Nephron (organoid): ENCODE results near the gene HOXA2.
A peak's percentile ranks its signal among the peaks of the same experiment; 100 is the strongest.

Source experiments
- H3K27ac Mint-ChIP-seq, 3 experiments: 2 replicates each; pipeline ENCODE4 v1.8.0; 2020; ENCODE audit warnings: mixed read lengths in 3 of 3, mild to moderate bottlenecking in 2 of 3, moderate library complexity in 1 of 3
- H3K27me3 Mint-ChIP-seq: 2 replicates; pipeline ENCODE4 v1.8.0; 2021; ENCODE audit warnings: low read depth, mild to moderate bottlenecking, moderate library complexity, mixed read lengths
- H3K36me3 Mint-ChIP-seq: 2 replicates; pipeline ENCODE4 v1.8.0; 2020; ENCODE audit warnings: low read depth, mixed read lengths
- H3K4me1 Mint-ChIP-seq: 2 replicates; pipeline ENCODE4 v1.8.0; 2020; ENCODE audit warnings: mixed read lengths
- H3K4me3 Mint-ChIP-seq, 3 experiments: 2 replicates each; pipeline ENCODE4 v1.8.0; 2020; ENCODE audit warnings: mild to moderate bottlenecking in 3 of 3, mixed read lengths in 3 of 3, moderate library complexity in 2 of 3
- H3K9me3 Mint-ChIP-seq: 2 replicates; pipeline ENCODE4 v1.8.0; 2020; ENCODE audit warnings: mixed read lengths
- TF ChIP-seq, protein P1 (sequence below), 3 experiments: fragments of 200-600 bp; sonication (generic); IDR thresholded peaks; one replicate each; pipeline ENCODE4 v1.5.0; 2021; ENCODE audit warnings: antibody characterized with exemption in 3 of 3; ENCODE audit not compliant: unreplicated experiment in 3 of 3

Gene HOXA2

DNA sequence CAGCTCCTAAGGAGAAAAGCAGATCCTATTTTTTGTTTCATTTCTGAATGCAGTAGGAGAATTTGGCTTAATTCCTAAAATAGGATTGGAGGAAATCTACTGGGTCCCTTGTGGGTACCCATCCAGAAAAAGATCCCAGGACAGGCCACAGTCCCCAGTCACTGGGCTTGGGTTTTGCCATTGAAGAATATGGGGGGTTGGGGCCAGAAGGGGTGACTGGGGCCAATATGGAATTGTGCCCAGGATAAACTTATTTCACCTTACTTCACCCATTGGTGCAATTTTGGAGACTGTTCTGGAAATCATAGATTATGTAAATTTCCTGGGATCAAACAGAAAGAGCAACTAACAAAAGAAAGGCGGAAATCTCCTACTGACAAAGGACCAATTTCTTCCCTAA lies 36.0 kb upstream of the HOXA2 start:
- TF ChIP-seq, protein P1, sequence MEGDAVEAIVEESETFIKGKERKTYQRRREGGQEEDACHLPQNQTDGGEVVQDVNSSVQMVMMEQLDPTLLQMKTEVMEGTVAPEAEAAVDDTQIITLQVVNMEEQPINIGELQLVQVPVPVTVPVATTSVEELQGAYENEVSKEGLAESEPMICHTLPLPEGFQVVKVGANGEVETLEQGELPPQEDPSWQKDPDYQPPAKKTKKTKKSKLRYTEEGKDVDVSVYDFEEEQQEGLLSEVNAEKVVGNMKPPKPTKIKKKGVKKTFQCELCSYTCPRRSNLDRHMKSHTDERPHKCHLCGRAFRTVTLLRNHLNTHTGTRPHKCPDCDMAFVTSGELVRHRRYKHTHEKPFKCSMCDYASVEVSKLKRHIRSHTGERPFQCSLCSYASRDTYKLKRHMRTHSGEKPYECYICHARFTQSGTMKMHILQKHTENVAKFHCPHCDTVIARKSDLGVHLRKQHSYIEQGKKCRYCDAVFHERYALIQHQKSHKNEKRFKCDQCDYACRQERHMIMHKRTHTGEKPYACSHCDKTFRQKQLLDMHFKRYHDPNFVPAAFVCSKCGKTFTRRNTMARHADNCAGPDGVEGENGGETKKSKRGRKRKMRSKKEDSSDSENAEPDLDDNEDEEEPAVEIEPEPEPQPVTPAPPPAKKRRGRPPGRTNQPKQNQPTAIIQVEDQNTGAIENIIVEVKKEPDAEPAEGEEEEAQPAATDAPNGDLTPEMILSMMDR (IDR thresholded peaks at IDR 0.05; ENCODE audit: unreplicated experiment in 3 of 3) = no peak
- peaks cover 86% of the 10 kb centered on the region for H3K4me1 Mint-ChIP-seq
- peaks cover 67% of the 10 kb centered on the region for H3K36me3 Mint-ChIP-seq

DNA sequence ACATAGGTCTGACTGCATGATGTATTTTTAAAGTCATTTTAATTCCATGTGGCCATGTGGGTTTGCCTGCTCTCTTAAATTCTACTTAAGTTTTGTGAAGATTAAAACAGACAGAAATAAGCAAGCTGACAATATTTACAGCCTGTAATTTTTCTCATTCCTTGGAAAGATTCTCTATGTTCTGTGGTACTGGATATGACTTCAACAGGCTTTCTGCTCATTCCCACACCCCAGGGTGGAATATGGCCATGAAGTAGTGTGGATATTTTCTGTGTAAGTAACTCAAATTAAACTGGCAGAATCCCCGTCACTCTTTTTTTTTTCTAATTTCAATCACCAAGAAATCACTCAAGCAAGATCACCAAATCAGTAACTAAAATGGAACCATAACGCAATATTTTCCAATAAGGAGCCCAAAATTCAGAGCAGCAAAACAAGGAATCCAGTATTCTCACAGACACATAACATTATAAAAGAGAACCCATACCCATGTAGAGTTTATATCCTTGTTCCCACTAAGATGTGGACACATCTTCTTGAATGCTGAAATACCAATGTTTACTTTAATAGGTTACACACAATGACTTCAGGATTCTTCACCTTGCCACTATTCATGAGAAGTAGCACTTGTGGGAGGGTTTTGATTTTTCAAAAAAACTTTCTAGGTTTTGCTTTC lies 35.3 kb upstream of the HOXA2 start:
- H3K27ac Mint-ChIP-seq = peak overlapping the region; percentile 89 to 100 (median 99)
- peak overlapping the region; percentile 88 to 98 (median 95) for H3K4me3 Mint-ChIP-seq
- H3K27me3 Mint-ChIP-seq = peaks cover 9% of the 10 kb centered on the region
- H3K36me3 Mint-ChIP-seq = peaks cover 66% of the 10 kb centered on the region
- TF ChIP-seq, protein P1 (IDR thresholded peaks at IDR 0.05; ENCODE audit: unreplicated experiment in 3 of 3) = no peak
- peaks cover 91% of the 10 kb centered on the region for H3K4me1 Mint-ChIP-seq
- H3K9me3 Mint-ChIP-seq = no peaks in the 10 kb centered on the region

More for the DNA sequence above, 36.0 kb upstream of the HOXA2 start:
- Mint-ChIP-seq H3K4me3 (peak overlapping the region; percentile 88 to 98 (median 95)), H3K9me3 (no peaks in the 10 kb centered on the region), H3K27ac (peak overlapping the region; percentile 89 to 100 (median 99)), H3K27me3 (peaks cover 10% of the 10 kb centered on the region)

DNA sequence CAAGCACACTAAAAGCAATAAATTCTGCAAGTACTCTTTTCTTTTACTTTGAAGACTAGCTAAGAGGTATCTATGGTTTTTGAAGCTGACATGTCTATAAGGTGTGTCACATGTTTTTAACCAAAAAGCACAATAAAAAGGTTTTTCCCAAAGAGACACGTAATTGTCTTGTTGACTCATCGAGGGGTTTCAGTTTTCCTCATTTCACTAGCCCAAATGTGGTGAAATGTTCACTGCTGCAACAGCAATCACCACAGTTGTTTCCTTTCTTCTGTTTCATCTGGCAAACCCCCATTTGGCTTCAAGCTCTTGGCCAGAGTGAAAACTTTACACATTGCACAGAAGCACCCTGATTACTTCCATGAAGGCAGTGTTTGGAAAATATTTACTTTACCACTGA lies 31.9 kb upstream of the HOXA2 start:
- TF ChIP-seq, protein P1 (IDR thresholded peaks at IDR 0.05; ENCODE audit: unreplicated experiment in 3 of 3) = no peak
- H3K36me3 Mint-ChIP-seq = peaks cover 36% of the 10 kb centered on the region
- H3K9me3 Mint-ChIP-seq = no peaks in the 10 kb centered on the region
- H3K27ac Mint-ChIP-seq = peak overlapping the region; percentile 89 to 99 (median 92)
- no peaks in the 10 kb centered on the region for H3K27me3 Mint-ChIP-seq
- H3K4me3 Mint-ChIP-seq = peak overlapping the region; percentile 70 to 95 (median 77)
- H3K4me1 Mint-ChIP-seq = peaks cover 82% of the 10 kb centered on the region

DNA sequence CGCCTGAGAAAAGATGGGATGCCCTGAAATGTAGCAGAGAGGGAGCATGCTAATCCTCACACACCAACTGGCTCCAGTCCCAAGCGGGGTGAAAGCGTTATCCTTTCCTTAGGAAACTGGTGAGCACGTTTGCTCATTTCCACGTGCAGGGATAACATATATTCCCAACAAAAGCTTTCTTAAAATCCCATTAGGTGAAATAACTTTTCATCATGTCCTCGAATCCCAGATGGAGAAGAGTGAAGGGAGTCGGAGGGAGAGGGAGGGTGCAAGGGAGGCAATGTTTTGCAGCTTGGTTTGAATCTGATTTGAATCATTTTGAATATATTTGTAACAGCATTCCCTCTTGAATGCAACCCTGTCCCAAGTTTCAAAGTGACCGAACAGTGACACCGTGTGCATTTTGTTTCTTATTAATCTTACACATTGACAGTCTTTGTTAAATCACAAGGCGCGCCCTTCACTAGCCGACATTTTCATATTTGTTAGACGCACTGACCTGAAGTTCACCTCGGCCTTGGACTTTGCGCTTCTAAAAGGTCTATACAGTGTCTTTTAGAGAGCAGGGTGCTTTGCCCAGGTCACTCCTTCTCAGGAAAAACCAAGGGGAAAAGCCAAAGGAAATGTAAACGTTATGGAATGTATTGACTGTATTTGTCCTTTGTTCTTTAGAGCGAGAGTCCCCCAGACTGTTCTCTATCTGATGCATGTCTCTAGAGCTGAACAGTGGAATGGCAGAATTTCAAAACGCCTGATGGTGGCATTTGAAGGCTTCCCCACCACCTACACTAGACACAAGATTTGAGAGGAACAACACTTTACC lies 31.1 kb upstream of the HOXA2 start:
- Mint-ChIP-seq H3K4me1 (peaks cover 84% of the 10 kb centered on the region), H3K9me3 (no peaks in the 10 kb centered on the region), H3K36me3 (peaks cover 36% of the 10 kb centered on the region), H3K4me3 (peak overlapping the region; percentile 70 to 95 (median 77)), H3K27ac (peak overlapping the region; percentile 89 to 99 (median 92)), H3K27me3 (peaks cover 3% of the 10 kb centered on the region)
- TF ChIP-seq, protein P1 (IDR thresholded peaks at IDR 0.05; ENCODE audit: unreplicated experiment in 3 of 3) = no peak

DNA sequence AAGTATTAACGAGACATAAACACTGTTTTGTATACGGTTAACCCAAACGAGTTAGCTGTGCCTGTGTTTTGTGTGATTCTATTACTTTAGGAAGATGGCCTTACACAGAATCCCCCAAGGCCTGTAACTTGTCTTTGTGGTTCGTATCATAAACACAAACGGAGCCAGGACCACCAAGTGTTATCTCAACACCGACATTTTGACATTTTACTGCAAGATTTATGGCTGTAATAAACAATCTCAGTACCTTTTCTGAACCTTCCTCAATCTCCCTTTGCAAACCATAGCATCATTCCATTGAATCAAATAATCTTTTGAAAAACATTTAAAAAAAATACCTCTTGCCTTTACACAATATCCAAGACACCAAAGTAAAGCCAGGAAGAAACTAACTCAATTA lies 30.5 kb upstream of the HOXA2 start:
- Mint-ChIP-seq H3K27ac (peak overlapping the region; percentile 89 to 99 (median 92)), H3K4me3 (peak overlapping the region; percentile 70 to 95 (median 77)), H3K36me3 (peaks cover 39% of the 10 kb centered on the region), H3K4me1 (peaks cover 84% of the 10 kb centered on the region), H3K27me3 (peaks cover 3% of the 10 kb centered on the region), H3K9me3 (no peaks in the 10 kb centered on the region)
- TF ChIP-seq, protein P1 (IDR thresholded peaks at IDR 0.05; ENCODE audit: unreplicated experiment in 3 of 3) = no peak
